ENCODE data around the gene ADGRF5. TPM values are rescaled to one million over a fixed set of nuclear protein-coding genes. Genes with fewer than 3 reads are reported as not detected.

The ADGRF5 gene
- total and polyA plus RNA-seq, 10 of the 15 experiments (the other 5 are each of a cell fraction or from before 2014, with no cell fraction given): 0.01 to 0.13 TPM; not detected in 8

DNA sequence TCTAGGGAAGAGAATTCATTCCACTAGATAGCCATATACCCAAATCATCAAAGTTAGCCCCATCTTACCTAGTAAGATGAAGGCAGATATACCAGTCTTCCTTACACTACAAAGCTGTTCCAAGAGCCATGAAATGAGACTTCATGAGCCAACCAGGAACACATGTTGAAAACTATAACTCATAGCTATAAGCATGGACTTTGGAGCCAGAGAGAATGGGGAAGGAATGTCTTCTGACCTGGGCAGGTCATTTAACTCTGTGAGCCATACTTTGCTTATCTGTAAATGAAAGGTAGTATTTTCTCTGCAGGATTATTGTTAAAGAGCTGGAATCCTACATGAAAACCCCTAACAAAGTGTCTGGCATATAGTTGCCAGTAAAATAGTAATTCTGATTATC is 27.3 kb downstream of the ADGRF5 start:
- H3K4me1 ChIP-seq (ENCODE audit: control insufficient read depth, insufficient read depth, low read length): no peaks in the 10 kb centered on the region
- no peak overlapping the region for H3K27ac ChIP-seq (ENCODE audit: control insufficient read depth, insufficient read depth)
- in situ Hi-C loops (cut with MboI): no loop called here
- no peak for FAIRE-seq
- no peak for TF ChIP-seq ZNF207 (IDR thresholded peaks at IDR 0.05; ENCODE audit: borderline replicate concordance)
- no peak for TF ChIP-seq KLF5 (IDR thresholded peaks at IDR 0.05; ENCODE audit: partially characterized antibody)
- TF ChIP-seq TCF7 (IDR thresholded peaks at IDR 0.05; ENCODE audit: borderline replicate concordance): no peak
- no peak for TF ChIP-seq POU2F2 (IDR thresholded peaks at IDR 0.05; ENCODE audit: borderline replicate concordance, low read depth, low read length)
- TF ChIP-seq SKIL (IDR thresholded peaks at IDR 0.05; ENCODE audit: low read depth, poor library complexity, severe bottlenecking): no peak
- no TSS peak for BruUV-seq (replicated peaks)
- intact Hi-C loops (cut with micrococcal nuclease; ENCODE audit: unreplicated experiment): no loop called here
- no peaks in the 10 kb centered on the region for H4K20me1 ChIP-seq (ENCODE audit: control insufficient read depth, insufficient read depth)
- no peak overlapping the region for H3K4me2 ChIP-seq (ENCODE audit: control insufficient read depth, insufficient read depth)
- H3K79me2 ChIP-seq (ENCODE audit: control insufficient read depth, insufficient read depth, low read length): no peaks in the 10 kb centered on the region
- ChIA-PET POLR2A (no interaction called here), RAD21 (ENCODE audit: unreplicated experiment) (no interaction called here), CTCF (no interaction called here), SMC1A (ENCODE audit: uncharacterized antibody, unreplicated experiment) (no interaction called here)
- H3K36me3 ChIP-seq (ENCODE audit: control insufficient read depth in 2 of 2, insufficient read depth in 2 of 2, low read length in 1 of 2): no peaks in the 10 kb centered on the region
- ATAC-seq: no peak
- no peak overlapping the region for H3K9ac ChIP-seq (ENCODE audit: control insufficient read depth, insufficient read depth, low read length)
- H3K27me3 ChIP-seq (replicated peaks in 1 of 2; ENCODE audit: control insufficient read depth in 2 of 2, insufficient read depth in 2 of 2, low read length in 1 of 2): no peaks in the 10 kb centered on the region; a peak in 2 of 4 replicates
- H3K9me3 ChIP-seq (replicated peaks; ENCODE audit: control insufficient read depth, insufficient read depth, low read length): no peaks in the 10 kb centered on the region
- H3K4me3 ChIP-seq: no peak overlapping the region
- no peak overlapping the region for H2AFZ ChIP-seq (ENCODE audit: control insufficient read depth, low read depth, low read length)
- no peak for DNase-seq (ENCODE audit: low read depth, low spot score)

- TF ChIP-seq MXI1 (IDR thresholded peaks at IDR 0.05; ENCODE audit: low read depth, low read length) (no peak), RCOR1 (conservative IDR thresholded peaks at IDR 0.05; ENCODE audit: low read depth, low read length) (no peak)
- ChIA-PET SMC1A (ENCODE audit: uncharacterized antibody, unreplicated experiment) (no interaction called here), CTCF (no interaction called here), RAD21 (ENCODE audit: unreplicated experiment) (no interaction called here), POLR2A (no interaction called here)
- H3K79me2 ChIP-seq (ENCODE audit: control insufficient read depth, insufficient read depth, low read length): no peaks in the 10 kb centered on the region
- no peaks in the 10 kb centered on the region for H3K4me1 ChIP-seq (ENCODE audit: control insufficient read depth, insufficient read depth, low read length)
- WGBS (ENCODE audit: insufficient coverage, insufficient replicate concordance, low lambda C conversion rate, missing lambda C conversion rate): 0% methylated on average over 1 of the region's 1 CpG
- no peak for DNase-seq (ENCODE audit: low read depth, low spot score)
- BruUV-seq (replicated peaks): no TSS peak
- H4K20me1 ChIP-seq (ENCODE audit: control insufficient read depth, insufficient read depth): no peaks in the 10 kb centered on the region
- no peak for FAIRE-seq
- no peaks in the 10 kb centered on the region; a peak in 1 of 4 replicates for H3K27me3 ChIP-seq (replicated peaks in 1 of 2; ENCODE audit: control insufficient read depth in 2 of 2, insufficient read depth in 2 of 2, low read length in 1 of 2)
- no peak overlapping the region for H3K4me2 ChIP-seq (ENCODE audit: control insufficient read depth, insufficient read depth)
- no peaks in the 10 kb centered on the region for H3K9me3 ChIP-seq (replicated peaks; ENCODE audit: control insufficient read depth, insufficient read depth, low read length)
- H3K4me3 ChIP-seq: no peak overlapping the region
- no peak overlapping the region for H2AFZ ChIP-seq (ENCODE audit: control insufficient read depth, low read depth, low read length)
- in situ Hi-C loops (cut with MboI) (no loop called here), intact Hi-C loops (cut with micrococcal nuclease; ENCODE audit: unreplicated experiment) (no loop called here)
- H3K9ac ChIP-seq (ENCODE audit: control insufficient read depth, insufficient read depth, low read length): no peak overlapping the region
- H3K27ac ChIP-seq (ENCODE audit: control insufficient read depth, insufficient read depth): no peak overlapping the region
- no peak for ATAC-seq
- H3K36me3 ChIP-seq (ENCODE audit: control insufficient read depth in 2 of 2, insufficient read depth in 2 of 2, low read length in 1 of 2): no peaks in the 10 kb centered on the region
These were observed 28.1 kb downstream of the ADGRF5 start for GRCh38 chr6:46893648-46894047.

Data from GM12878 (cell line).